ENCODE data around the gene ZDHHC7. TPM values are rescaled to one million over a fixed set of nuclear protein-coding genes. Genes with fewer than 3 reads are reported as not detected.
A peak's percentile ranks its signal among the peaks of the same experiment; 100 is the strongest.

The ZDHHC7 gene
- polyA plus RNA-seq, 2 of the 4 experiments (the other 2 are of a cell fraction) = 42.3 to 58.0 TPM

DNA sequence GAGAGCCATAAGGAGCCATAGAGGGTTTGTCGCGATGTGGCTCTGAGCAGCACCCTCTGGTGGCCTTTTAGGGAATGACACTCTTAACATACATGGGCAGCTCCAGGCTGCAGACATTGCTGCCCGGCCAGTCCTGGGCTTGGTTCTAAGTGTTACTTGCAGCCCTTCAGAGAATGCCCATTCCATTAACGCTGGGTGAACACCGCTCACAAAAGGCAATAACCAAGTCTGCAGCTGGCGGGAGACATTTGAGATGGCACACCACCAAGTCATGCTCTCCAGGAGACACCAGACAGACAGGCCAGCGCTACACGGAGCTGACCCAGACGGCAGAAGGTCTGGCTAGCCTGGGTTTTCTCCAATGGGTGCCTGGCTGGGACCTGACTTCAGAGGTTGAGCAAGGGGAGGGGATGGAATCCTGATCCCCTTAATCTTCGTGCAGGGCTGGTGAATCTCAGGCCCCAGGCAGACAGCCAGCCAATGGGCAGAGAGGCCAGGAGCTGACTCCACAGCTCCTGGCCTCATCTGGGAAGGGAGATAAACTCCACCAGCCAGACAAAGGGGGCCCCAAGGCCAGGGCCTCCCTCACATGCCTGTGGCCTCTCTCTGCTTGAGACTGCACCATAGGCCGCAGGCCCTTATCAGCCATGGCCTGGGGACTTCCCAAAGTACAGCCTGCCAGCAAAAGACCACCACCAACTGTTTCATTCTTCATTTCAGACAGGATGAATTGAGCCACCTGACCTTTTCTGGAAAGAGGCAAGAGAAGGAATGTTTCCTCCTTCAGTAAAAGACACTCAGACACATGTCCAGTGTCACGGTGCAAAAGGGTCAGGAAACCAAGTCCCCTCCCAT is 58.8 kb downstream of the ZDHHC7 start:
- Histone ChIP-seq H3K4me1 (no peaks in the 10 kb centered on the region), H3K9me3 (no peaks in the 10 kb centered on the region), H3K27ac (no peak overlapping the region), H3K4me2 (no peak overlapping the region), H3K4me3 (no peak overlapping the region)
- TF ChIP-seq BHLHE40 (IDR thresholded peaks at IDR 0.05; ENCODE audit: low read depth, low read length) (no peak), SMC3 (IDR thresholded peaks at IDR 0.05) (peak; percentile 90), CBX2 (IDR thresholded peaks at IDR 0.05; ENCODE audit: borderline replicate concordance, low read depth) (no peak), NFE2L2 (conservative IDR thresholded peaks at IDR 0.05; ENCODE audit: low read length) (no peak), RAD21 (conservative IDR thresholded peaks at IDR 0.05 in 1 of 2, IDR thresholded peaks at IDR 0.05 in 1 of 2) (peak; percentile 68 to 81), FOSB (CRISPR knock-in tag; IDR thresholded peaks at IDR 0.05) (no peak), JUN (IDR thresholded peaks at IDR 0.05) (no peak)
- TF ChIP-seq, protein P1, sequence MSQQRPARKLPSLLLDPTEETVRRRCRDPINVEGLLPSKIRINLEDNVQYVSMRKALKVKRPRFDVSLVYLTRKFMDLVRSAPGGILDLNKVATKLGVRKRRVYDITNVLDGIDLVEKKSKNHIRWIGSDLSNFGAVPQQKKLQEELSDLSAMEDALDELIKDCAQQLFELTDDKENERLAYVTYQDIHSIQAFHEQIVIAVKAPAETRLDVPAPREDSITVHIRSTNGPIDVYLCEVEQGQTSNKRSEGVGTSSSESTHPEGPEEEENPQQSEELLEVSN (IDR thresholded peaks at IDR 0.05; ENCODE audit: borderline replicate concordance, low read depth) = no peak
- TF ChIP-seq, protein P2, sequence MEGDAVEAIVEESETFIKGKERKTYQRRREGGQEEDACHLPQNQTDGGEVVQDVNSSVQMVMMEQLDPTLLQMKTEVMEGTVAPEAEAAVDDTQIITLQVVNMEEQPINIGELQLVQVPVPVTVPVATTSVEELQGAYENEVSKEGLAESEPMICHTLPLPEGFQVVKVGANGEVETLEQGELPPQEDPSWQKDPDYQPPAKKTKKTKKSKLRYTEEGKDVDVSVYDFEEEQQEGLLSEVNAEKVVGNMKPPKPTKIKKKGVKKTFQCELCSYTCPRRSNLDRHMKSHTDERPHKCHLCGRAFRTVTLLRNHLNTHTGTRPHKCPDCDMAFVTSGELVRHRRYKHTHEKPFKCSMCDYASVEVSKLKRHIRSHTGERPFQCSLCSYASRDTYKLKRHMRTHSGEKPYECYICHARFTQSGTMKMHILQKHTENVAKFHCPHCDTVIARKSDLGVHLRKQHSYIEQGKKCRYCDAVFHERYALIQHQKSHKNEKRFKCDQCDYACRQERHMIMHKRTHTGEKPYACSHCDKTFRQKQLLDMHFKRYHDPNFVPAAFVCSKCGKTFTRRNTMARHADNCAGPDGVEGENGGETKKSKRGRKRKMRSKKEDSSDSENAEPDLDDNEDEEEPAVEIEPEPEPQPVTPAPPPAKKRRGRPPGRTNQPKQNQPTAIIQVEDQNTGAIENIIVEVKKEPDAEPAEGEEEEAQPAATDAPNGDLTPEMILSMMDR (IDR thresholded peaks at IDR 0.05) = peak; percentile 78
- FAIRE-seq (no peak), DNase-seq (ENCODE audit: low read depth in 1 of 2, low spot score in 1 of 2) (peak; percentile 80), ATAC-seq (peak; percentile 89 to 97)
- POLR2A ChIA-PET = interaction anchor here (0.5 to 0.8 kb wide), 2 partner anchors 17 to 133 kb away, joined by 4 to 5 read pairs; partner anchors contain the start of gene CRISPLD2
- CTCF ChIA-PET = interaction anchor here (0.7 to 11.2 kb wide), 54 partner anchors 10 to 675 kb away, joined by 3 to 219 read pairs (median 6); partner anchors contain the start of gene CRISPLD2
- WGBS (ENCODE audit: missing lambda C conversion rate) = 39% methylated on average over 12 of the region's 12 CpGs

DNA sequence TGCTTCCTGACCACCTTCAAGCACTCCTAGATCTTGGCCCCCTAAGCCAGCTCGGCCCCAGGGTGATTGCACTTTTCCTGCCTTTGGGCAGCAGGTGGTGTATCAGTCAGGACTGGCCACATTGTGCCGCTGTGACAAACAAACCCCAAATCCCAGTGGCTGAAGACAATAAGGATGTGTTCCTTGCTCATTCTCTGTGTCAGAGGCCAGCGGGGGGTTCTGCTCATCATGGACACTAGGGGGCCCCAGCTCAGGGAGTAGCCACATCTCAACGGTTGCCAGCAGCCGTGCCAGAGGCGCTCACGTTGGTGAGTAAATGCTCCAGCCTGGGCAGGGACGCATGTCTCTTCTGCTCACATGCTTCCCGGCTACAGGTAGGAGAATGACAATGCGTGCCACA is 60.4 kb downstream of the ZDHHC7 start:
- Histone ChIP-seq H3K4me1 (no peaks in the 10 kb centered on the region), H3K4me2 (no peak overlapping the region), H3K9me3 (no peaks in the 10 kb centered on the region), H3K4me3 (no peak overlapping the region), H3K27ac (no peak overlapping the region)
- DNase-seq (ENCODE audit: low read depth in 1 of 2, low spot score in 1 of 2) = peak; percentile 51 to 66
- WGBS (ENCODE audit: missing lambda C conversion rate) = 57% methylated on average over 10 of the region's 10 CpGs
- peak; percentile 60 to 77; a peak in 5 of 6 replicates for ATAC-seq
- no peak for FAIRE-seq
- ChIA-PET CTCF (interaction anchor here (0.8 to 11.2 kb wide), 20 partner anchors 9 to 214 kb away, joined by 3 to 219 read pairs (median 9); no protein-coding TSS in a partner anchor), POLR2A (no interaction called here)
- TF ChIP-seq, protein P2 (IDR thresholded peaks at IDR 0.05) = peak; percentile 19; the same call in 1 of the 3 replicates
- TF ChIP-seq RAD21 (conservative IDR thresholded peaks at IDR 0.05 in 1 of 2, IDR thresholded peaks at IDR 0.05 in 1 of 2) = 0 out of 5 replicates have a peak, but pooled peaks of 1 of the 2 experiments have one; percentile 4
- no peak for TF ChIP-seq RCOR1 (IDR thresholded peaks at IDR 0.05; ENCODE audit: low read depth, low read length)
- no peak for TF ChIP-seq TP53 (CRISPR knock-in tag; IDR thresholded peaks at IDR 0.05)

DNA sequence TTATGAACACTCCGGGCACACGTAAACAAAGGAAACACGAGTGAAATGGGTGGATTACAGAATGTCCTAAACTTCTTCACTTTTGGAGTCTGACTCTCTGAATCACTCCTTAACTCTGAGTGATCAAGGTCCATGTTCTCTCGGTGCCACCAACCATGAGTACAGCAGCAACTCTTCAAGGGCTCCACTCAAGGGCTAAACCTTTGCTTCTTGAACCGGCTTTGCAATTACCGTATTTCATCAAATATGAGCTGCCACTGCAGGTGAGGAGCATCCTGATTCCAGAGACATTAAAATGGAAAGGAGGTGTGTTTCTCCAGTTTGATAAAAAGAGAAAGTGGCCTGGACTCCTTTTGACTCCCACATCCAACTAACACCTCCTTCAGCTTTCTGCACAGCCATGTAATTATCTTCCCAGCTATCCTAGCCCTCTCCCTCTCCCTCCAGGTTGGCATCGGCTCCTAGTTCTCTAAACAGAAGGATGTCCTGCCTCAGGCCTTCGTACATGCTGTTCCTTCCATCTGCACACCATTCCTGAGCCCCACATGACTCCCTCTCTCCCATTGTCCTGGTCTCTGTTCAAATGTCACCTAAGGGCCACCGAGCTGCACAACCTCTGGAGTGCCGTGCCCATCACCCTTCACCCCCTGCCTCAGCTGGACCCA is 61.4 kb downstream of the ZDHHC7 start:
- POLR2A ChIA-PET = no interaction called here
- FAIRE-seq = no peak

More for the DNA sequence above, 61.4 kb downstream of the ZDHHC7 start:
- no peak for DNase-seq (ENCODE audit: low read depth in 1 of 2, low spot score in 1 of 2)
- Histone ChIP-seq H3K4me2 (no peak overlapping the region), H3K4me1 (no peaks in the 10 kb centered on the region), H3K27ac (no peak overlapping the region), H3K4me3 (no peak overlapping the region), H3K9me3 (no peaks in the 10 kb centered on the region)
- CTCF ChIA-PET = interaction anchor here (0.8 to 11.2 kb wide), 9 partner anchors 10 to 197 kb away, joined by 3 to 219 read pairs (median 34); no protein-coding TSS in a partner anchor
- ATAC-seq = no peak
- TF ChIP-seq, protein P3, sequence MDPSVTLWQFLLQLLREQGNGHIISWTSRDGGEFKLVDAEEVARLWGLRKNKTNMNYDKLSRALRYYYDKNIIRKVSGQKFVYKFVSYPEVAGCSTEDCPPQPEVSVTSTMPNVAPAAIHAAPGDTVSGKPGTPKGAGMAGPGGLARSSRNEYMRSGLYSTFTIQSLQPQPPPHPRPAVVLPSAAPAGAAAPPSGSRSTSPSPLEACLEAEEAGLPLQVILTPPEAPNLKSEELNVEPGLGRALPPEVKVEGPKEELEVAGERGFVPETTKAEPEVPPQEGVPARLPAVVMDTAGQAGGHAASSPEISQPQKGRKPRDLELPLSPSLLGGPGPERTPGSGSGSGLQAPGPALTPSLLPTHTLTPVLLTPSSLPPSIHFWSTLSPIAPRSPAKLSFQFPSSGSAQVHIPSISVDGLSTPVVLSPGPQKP (IDR thresholded peaks at IDR 0.05; ENCODE audit: low read depth, low read length) = no peak
- TF ChIP-seq RNF2 (IDR thresholded peaks at IDR 0.05; ENCODE audit: borderline replicate concordance, low read depth) (no peak), HOXB13 (CRISPR knock-in tag; IDR thresholded peaks at IDR 0.05; ENCODE audit: low read depth) (no peak), MAZ (IDR thresholded peaks at IDR 0.05; ENCODE audit: borderline replicate concordance, low read depth, low read length) (no peak), NFE2L2 (conservative IDR thresholded peaks at IDR 0.05; ENCODE audit: low read length) (no peak), ZC3H11A (IDR thresholded peaks at IDR 0.05) (no peak), NPAS2 (CRISPR knock-in tag; IDR thresholded peaks at IDR 0.05; ENCODE audit: borderline replicate concordance) (no peak), ZSCAN20 (CRISPR knock-in tag; IDR thresholded peaks at IDR 0.05) (no peak), RFX5 (IDR thresholded peaks at IDR 0.05) (no peak)
- TF ChIP-seq, protein P4, sequence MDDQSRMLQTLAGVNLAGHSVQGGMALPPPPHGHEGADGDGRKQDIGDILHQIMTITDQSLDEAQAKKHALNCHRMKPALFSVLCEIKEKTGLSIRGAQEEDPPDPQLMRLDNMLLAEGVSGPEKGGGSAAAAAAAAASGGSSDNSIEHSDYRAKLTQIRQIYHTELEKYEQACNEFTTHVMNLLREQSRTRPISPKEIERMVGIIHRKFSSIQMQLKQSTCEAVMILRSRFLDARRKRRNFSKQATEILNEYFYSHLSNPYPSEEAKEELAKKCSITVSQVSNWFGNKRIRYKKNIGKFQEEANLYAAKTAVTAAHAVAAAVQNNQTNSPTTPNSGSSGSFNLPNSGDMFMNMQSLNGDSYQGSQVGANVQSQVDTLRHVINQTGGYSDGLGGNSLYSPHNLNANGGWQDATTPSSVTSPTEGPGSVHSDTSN (IDR thresholded peaks at IDR 0.05) = no peak
- TF ChIP-seq, protein P1 (IDR thresholded peaks at IDR 0.05; ENCODE audit: borderline replicate concordance, low read depth) = no peak
- WGBS (ENCODE audit: missing lambda C conversion rate) = 60% methylated on average over 10 of the region's 10 CpGs
